GM13976 (cell line): Measurements from ENCODE around the gene GFM1.

ENCODE experiments used
- DNase-seq: peaks from one replicate; pipeline ENCODE4 v3.0.0; 2012; ENCODE audit warnings: low spot score
- CTCF ChIP-seq: IDR thresholded peaks from 2 replicates; pipeline ENCODE4 v1.5.1; 2012; ENCODE audit warnings: borderline replicate concordance, mild to moderate bottlenecking; ENCODE audit not compliant: insufficient read depth; ENCODE audit errors: extremely low read depth, missing control alignments, control extremely low read depth
- in situ Hi-C: fragments of 300-500 bp; cut with MboI; formaldehyde crosslinking; loops from one replicate; pipeline ENCODE4 v1.12.0; 2022; ENCODE audit warnings: low sequenced_read_pairs, mixed read lengths, inconsistent platforms; ENCODE audit not compliant: unreplicated experiment

Gene GFM1

GRCh38 chr3:158668506-158668905 lies 24.2 kb downstream of the GFM1 start:
- no peak for DNase-seq
- no peak for TF ChIP-seq CTCF
- in situ Hi-C loops: no loop called here

- in situ Hi-C loops: no loop called here
- no peak for DNase-seq
- TF ChIP-seq CTCF: no peak
Observed at GRCh38 chr3:158671821-158672214, 27.5 kb downstream of the GFM1 start.

- TF ChIP-seq CTCF: peak; percentile 81
- in situ Hi-C loops: no loop called here
- peak; percentile 91 for DNase-seq
Observed at GRCh38 chr3:158672215-158673176, 28.2 kb downstream of the GFM1 start, which contains the start of gene LXN. Gene LXN, minus strand, starts transcription at chr3:158672648. Its CDS starts 170 bp downstream, at chr3:158672478.

GRCh38 chr3:158678687-158679086 lies 34.4 kb downstream of the GFM1 start:
- in situ Hi-C loops: no loop called here
- TF ChIP-seq CTCF: no peak
- DNase-seq: no peak

GRCh38 chr3:158679547-158680000 lies 35.2 kb downstream of the GFM1 start:
- TF ChIP-seq CTCF: no peak
- no peak for DNase-seq
- in situ Hi-C loops: no loop called here

DNA sequence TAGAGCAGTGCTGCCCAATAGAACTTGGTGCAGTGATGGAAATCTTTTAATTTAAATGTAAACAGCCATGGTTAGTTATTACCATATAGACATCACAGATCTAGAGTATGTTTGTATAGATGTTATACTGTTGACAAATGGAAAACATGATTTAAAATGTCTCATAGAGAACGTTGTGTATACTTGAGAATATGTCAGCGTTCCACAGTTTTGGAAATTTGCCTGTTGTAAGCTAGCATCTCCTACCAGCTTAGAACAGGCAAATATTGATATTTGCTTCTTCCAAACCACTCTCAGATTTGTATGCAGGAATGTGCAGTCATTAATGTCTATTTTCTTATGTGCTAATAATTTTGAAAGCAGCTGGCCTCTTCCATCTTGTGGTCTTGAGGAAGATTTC lies 36.5 kb downstream of the GFM1 start:
- DNase-seq: no peak
- in situ Hi-C loops: no loop called here
- no peak for TF ChIP-seq CTCF
